IPS-11a (cell line): ENCODE measurements around the gene KLF11.
"Not testable (repeated sequence)": the region's sequence is repeated elsewhere in the genome, so short reads cannot be mapped to it uniquely, and the experiment has no call there.

Experiments
- H3K4me3 ChIP-seq: one replicate; pipeline ENCODE4 v1.5.1; 2013; ENCODE audit warnings: low read depth, low read length, control low read depth

The KLF11 gene

DNA sequence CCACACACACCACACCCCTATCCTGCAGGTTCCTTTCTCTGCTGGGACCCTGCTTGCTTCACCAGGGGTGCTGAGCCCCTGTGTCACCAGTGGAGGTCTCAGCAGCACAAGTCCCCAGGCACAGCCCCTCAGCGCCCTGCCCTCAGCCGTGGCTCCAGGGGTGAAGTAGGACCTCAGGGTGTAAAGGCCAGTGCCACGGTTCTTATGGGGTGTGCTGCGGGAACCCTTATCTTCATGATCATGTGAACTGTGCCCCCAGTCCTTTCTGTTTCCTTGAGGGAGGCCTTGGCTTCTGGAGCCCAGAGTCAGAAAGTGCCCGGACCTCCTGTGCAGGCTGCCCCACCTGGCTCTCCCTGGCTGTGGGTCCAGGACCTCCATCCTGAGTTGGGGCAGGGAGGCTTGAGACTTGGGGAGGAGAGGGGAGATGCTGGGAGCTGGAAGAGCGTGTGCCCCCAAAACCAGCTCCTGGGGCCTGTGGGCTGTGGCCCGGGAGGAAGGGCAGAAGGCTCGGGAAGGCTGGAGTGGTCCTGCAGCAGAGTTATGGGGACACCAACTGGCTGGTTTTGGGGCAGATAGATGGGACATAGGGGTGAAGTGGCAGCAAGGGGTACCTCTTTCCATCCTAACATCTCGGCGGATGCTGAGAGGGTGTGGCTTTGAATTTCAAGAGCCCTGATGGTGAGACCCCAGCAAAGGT is 20.2 kb upstream of the KLF11 start:
- H3K4me3 ChIP-seq = no peak overlapping the region

DNA sequence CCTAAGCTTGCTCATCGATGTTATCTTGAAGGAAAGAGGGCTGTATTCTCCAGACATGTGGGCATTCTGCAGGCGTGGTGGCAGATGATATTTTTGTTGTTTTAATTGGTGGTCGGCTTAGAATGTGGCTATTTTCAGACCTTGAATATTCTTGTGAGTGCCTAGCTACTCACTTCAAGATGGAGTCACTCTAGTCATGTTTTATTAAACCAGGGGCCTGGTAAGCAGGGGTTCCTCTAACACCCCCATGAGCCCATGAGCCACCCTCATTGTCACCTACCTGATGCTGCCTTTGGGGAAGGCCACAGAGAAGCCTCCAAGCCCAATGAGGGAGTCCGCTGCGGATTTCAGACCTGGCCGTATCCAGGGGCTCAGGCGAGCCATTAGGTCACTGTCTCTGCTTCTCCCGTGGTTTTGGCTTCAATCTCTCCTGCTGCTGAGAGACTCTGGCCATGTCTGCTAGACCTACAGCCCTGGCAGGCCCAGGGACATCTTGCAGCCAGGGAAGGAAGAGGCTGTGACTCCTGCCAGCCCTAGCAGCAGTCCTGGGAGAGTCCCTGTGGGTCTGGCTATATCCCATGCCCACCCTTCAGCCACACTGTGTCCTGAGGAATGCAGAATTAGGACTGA is 16.3 kb upstream of the KLF11 start:
- no peak overlapping the region for H3K4me3 ChIP-seq

DNA sequence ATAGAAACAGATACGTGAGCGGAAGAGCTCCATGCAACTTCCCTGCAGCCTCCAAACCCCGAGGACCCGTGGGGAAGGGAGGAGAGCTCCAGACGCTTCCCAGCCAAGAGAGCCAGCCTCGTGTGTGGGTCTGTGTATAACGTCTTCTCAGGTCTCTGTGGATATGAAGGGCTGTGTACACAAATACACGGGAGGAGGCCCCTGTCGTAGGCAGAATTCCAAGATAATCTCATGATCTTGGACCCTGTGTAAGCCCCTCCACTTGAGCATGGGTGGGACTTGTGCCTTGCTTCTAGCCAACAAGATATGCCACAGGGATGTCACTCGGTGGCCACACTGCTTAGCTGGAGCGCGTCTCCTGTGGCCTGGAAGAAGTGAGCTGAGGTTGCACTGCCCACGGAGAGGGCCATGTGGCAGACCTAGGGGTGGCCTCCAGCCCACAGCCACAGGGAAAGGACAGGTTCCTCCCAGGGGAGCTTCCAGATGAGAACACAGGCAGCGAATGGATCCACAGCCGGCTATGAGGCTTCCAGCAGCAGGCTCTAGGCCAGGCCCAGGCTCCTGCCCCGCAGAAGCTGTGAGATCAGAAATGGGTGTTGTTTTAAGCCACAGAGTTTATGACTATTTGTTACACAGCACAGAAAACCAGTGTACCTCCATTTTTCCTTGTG is 15.6 kb upstream of the KLF11 start:
- H3K4me3 ChIP-seq = no peak overlapping the region

DNA sequence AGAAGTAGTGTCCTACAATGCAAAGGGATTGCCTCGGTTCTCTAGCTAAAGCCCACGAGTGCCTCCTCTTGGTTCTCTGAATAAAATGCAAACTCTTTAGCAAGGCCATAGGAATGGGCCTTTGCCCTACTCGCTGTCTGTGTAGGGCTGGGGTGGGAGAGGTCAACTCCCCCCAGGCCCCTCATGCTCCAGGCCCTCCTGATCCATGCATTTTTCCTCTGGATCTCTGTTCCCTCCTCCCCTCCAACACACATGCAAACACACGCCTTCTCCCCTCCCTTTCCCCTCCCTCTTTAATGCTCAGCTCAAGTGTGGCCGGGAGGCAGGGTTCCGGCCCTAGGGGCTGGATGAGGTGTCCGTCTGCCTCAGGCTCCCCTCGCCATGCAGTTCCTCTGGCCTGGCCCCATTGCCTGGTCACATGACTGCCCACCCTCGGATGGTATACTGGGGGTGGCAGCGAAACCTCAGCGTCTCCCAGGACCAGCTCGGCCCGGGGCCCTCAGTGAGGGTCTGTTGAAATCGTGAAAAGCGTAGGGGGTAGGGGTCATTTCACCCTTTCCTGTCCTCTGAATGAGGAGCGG is 14.9 kb upstream of the KLF11 start:
- H3K4me3 ChIP-seq = no peak overlapping the region

DNA sequence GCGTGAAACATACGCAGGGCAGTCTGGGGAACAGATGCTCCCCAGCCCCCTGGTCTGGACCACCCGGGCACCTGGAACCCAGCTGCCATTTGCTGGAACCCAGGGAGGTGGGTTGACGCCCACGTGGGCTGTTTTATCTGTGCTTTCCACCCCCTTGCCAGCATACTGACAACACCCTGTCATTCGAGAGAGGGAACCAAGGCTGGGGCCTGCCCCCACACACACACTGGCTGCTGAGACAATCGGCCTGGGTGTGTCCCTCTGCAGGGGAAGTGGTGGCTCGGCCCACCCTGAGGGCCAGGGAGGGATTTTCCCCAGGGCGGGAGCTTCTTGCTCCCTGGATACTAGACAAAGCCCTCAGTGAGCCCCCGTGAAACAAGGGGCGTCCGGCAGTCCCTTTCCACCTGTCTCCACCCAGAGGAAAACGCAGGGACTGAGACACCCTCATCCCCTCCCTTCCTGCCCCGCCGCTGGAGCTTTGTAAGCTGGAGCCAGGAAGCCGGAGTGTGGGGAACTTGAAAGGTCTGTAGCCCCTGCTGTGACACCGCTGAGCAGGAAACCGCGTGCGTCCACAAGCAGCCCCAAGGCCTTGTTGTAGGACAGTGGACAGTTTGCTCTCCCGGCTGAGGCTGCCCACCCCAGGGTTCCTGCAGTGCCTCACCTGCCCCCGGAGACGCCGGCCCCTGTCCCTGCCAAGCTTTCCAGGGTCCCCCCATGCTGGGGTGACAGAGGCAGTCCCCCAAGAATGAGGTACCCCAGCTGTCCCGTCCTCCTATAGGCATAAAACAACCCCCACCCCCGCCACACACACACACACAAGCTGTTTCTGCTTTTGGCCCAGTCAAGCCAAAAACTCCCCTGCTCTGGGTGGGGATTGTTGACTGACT is 14.1 kb upstream of the KLF11 start:
- H3K4me3 ChIP-seq = no peak overlapping the region

DNA sequence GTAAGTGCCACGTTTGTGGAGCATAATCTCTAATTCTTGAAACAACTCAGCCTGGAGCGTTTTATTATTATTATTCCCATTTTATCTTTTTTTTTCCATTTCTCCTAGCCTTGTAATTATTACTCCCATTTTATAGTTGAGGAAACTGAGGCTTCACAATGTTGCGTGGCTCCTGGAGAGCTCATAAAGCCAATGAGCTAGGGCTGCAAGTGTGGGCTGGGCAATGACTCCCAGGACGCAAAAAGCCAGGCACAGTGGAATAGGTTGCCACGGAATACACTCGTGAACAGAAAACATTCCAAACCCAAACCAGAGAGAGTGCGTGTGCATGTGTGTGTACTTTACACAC is 13.5 kb upstream of the KLF11 start:
- no peak overlapping the region for H3K4me3 ChIP-seq

DNA sequence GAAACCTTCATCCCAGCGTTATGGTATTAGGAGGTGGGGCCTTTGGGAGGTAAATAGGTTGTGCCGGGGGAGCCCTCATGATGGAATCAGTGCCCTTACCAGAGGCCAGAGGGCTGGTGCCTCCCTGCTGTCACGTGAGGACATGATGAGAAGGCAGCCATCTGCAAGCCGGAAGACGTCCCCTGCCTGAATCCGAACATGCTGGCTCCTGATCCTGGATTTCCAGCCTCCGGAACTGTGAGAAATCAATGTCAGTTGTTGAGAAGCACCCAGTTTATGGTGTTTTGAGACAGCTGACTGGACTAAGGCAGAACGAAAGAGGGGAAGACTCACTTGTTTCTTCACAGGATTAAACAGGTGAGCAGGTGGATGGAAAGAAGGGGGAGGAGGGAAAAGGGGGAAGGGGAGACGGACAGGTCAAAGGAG is 13.0 kb upstream of the KLF11 start:
- no peak overlapping the region for H3K4me3 ChIP-seq

DNA sequence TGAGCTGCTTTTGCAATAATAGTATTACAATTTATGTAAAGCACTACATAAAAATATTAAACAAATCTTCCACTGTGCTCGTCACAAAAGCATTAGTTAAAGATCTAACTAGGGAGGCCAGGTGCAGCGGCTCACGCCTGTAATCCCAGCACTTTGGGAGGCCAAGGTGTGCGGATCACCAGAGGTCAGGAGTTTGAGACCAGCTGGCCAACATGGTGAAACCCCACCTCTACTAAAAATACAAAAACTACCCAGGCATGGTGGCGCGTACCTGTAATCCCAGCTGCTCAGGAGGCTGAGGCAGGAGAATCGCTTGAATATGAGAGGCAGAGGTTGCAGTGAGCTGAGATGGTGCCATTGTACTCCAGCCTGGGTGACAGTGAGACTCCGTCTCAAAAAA is 12.6 kb upstream of the KLF11 start:
- H3K4me3 ChIP-seq = not testable (repeated sequence)

DNA sequence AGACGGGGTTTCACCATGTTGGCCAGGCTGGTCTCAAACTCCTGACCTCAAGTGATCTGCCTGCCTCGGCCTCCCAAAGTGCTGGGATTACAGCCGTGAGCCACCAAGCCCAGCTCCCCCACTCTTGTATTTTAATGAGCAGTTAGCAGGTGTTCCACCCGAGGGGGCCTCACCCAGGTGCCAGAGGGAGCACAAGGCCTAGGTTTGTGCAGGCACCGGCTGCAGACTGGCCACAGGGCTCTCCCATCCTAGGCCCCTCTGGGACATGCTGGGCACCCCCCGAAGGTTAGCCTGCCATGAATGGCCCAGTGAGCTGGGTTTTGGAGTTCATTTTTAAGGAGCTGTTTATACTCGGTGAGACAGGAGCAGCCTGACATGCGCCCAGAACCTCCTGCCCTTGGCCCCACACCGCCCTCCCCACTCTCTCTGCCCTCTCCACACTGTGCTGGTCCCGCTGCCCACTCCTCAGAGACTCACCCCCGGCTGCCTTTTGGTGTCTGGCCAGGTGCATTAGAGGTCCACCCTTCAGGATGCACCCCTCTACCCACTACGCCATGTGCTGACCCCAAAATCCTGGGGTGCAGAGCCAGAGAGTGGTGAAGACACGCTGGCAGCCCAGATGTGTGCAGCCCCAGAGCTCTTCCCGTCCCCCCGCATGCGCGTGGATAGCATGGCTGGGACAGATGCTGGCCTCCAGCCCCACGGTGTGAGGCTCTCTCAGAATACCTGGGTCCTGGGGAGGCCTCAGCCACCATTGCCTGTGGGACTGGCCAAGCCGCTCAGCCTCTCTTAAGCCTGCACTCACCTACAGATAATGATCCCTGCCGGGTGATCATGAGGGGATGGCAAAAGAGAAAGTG is 11.2 kb upstream of the KLF11 start:
- H3K4me3 ChIP-seq = no peak overlapping the region

DNA sequence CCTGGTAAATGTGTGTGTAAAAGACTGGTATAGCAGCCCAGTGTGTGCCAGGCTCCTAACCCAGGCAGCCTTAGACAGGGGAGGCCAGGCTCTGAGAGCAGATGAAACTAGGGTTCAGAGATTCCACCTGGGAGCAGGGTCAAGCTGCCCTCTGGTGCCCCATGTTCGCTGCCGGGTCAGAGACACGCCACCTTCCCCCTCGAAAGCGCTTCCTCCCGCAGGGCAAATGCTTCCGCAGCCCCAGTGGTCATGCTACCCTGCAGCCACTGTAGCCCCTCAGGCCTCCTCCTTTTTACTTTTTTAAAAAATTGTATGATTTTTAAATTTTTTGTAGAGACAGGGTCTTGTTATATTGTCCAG is 10.6 kb upstream of the KLF11 start:
- H3K4me3 ChIP-seq = no peak overlapping the region

DNA sequence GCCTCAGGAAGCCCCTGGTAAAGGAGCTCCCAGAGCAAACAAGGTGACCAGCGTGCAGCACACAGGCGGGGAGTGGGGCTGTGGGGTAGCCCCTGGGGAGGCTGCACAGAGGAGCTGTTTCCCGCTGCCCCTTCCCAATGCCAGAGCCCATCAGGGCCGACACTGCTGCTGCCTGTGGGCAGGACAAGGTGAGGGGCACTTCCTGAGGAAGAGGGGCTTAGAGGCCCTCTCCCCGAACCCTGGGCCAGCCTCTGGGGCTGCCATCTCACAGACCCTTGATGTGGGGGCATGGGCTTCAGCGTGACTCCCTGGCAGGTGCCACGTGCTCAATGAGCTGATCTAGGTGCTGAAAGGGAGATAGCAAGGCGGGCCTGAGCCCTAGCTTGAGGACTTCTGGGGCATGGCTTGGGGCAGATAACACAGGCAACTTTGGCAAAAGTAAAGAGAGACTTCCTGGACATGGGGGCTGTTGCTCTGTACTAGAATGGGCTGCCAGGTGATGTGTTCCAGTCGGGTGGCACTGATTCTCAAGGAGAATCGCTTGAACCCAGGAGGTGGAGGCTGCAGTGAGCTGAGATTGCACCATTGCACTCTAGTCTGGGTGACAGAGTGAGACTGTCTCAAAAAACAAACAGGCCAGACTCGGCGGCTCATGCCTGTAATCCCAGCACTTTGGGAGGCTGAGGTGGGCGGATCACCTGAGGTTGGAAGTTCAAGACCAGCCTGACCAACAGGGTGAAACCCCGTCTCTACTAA is 9.9 kb upstream of the KLF11 start:
- no peak overlapping the region for H3K4me3 ChIP-seq

DNA sequence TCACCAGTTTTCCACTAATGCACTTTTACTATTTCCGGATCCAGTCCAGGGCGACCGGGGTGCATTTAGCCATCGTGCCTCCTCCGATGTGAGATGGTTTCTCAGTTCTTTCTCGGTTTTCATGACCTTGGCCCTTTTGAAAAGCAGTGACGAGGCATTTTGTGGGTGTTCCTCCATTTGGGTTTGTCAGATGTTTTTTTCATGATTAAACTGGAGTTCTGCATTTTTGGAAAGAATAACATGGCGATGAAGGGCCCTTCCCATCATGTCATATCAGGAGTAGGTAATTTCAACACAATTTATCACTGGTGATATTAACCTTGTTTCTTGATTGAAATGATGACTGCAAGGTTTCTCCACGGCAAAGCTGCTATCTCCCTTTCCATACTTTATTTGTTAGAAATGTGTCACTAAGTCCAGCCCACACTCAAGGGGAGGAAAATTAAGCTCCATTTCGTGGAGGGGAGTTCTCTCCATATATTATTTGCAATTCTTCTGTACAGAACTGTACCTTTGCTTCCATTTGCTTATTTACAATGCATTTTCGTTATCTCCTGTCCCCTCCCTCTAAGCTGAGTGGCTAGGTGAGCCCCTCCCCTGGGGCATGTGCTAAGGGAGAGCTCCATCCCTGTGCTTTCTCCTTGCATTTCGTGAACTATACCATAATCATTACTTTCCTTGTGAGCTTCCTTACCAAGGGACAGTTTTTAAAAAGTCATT is 8.9 kb upstream of the KLF11 start:
- no peak overlapping the region for H3K4me3 ChIP-seq

DNA sequence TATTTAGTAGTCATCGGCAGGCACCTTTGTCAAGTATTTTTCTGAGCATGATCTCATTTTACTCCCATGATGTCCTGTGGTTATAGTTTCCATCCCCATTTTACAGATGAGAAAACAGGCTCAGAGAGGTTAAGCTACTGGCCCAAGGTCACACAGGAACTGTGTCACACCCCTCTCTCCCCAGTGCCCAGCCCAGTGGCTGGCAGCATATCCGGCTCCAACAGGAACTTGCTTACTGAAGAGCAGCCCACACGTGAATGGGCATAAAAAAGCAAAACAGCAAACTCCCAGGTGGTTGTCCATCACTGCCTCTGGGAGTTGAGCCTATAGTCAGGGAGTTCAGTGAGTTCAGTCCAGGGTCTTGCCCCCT is 8.3 kb upstream of the KLF11 start:
- no peak overlapping the region for H3K4me3 ChIP-seq

DNA sequence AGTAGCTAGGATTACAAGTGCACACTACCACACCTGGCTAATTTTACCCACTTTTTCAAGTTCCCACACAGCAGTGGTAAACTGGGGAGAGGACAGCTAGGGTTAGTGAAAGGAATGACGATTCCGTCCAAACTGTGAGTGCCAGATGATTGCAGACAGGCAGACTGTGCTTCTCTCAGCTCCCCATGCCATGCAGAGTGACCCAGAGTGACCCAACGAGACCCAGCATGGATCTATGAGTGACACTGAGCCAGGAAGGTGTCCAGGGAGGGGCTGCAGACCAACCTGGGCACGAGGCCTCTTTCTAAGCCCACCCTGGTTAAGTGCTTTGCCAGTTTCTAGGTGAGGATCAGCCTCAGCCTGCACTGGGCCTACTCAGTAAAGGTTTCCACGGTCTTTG is 7.7 kb upstream of the KLF11 start:
- no peak overlapping the region for H3K4me3 ChIP-seq

DNA sequence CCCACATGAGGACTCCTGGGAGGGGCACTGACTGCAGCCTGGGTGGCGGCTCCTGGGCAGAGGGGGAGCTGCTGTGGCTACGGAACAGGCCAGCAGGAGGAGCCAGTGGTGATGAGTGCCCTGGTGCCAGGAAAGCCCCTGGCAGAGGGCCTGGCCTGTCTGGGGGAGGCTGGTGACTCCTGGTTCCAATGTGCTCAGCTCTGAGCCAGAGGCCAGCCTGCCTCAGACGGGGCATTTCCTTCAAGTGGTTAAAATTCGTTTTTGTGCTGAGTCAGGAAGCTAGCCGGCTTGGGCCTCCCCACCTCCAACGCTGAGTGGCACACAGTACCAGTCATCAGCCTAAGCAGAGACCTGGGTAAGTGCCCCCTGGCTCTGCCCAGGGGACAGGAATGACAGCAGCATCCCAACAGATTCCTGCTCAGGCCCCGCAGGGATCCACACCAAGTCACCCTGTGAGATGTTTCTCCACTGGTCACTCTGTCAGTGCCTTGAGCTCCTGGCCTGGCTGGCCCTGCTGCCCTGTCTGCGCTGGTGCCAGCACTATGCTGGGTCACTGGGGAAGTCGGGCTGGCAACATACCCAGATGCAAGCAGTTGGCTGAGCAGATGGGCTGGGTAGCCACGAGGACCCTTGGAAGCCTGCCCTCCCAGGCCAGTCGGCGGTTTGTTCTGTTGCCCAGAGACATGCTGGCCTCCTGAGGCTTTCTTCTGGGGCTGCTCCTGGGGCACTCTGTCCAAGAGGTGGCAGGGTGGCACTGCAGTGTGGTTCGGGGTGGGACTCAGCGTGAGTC is 7.1 kb upstream of the KLF11 start:
- no peak overlapping the region for H3K4me3 ChIP-seq

DNA sequence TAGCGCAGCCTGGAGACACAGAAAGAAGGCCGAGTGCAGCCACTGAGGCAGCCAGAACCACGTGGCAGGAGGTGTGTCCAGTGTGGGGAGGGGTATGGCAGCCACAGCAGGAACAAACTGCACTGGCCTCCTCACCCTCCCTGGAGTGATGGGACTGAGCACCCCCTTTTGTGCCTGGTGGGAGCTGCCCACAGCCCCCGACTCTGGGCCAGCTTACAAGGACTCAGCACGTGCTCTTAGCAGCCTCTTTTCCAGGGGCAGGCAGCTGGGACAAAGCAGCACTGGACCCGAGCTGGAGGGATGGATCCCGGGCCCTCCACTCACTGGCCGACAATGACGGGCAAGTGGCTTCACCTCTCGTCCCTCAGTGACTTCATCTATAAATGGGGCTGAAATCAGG is 5.2 kb upstream of the KLF11 start:
- no peak overlapping the region for H3K4me3 ChIP-seq

DNA sequence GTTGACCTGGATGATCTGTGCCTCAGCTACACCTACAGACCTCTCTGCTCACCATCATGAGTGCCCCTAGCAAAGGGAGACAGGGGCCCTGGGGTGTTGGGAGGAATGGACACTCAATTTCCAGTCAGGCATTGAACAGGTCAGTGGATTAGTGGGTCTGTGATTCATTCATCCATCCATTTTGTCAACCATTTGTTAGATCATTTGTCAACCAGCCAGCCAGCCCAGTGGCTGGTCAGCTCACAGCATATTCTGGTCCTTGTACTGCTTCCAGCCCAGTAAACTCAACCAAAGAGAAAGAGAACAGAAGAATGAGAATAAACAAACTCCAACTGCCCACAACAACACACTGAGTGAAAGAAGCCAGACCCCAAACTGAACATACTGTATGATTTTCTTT is 4.6 kb upstream of the KLF11 start:
- H3K4me3 ChIP-seq = no peak overlapping the region
